ENCODE results near the gene LOXL1.
A peak's percentile ranks its signal among the peaks of the same experiment; 100 is the strongest.

Gene LOXL1

DNA sequence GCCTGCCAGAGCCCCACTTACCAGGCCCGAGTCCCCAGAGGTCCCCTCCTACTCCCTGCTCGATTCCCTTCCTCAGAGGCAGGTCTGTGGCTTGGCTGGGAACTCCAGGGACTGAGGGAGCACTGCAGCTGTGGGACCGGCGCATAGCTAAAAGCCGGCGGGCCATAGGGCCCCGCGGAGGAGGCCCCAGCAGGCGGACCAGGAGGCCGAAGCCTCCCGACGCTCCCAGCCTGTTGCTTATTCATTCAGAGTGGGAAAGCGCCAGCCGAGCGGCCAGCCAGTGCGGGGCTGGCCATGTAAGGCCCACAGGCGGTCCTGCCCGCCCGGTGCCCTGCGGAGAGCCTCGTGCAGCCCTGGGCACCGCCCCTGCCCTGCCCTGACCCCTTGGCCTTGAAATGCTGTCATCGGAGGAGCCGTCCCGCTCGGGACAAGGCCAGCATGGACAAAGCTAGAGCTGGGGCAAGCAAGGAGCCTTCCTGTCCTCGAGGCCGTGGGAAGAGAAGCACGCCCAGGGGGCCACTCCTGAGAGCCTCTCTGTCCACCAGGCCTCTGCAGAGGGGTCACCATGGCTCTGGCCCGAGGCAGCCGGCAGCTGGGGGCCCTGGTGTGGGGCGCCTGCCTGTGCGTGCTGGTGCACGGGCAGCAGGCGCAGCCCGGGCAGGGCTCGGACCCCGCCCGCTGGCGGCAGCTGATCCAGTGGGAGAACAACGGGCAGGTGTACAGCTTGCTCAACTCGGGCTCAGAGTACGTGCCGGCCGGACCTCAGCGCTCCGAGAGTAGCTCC, at the start of gene LOXL1:
Gene LOXL1 (plus strand): TSS at position 244 of the 784 bp plus-strand sequence. CDS start 322 bp downstream, at position 566.
- peaks cover 5% of the 10 kb centered on the region for H3K36me3 Mint-ChIP-seq (ENCODE audit: insufficient read depth)
- DNase-seq (ENCODE audit: low spot score in 2 of 2) = no peak
- peak within 1 kb of the TSS; percentile 77 for H3K4me3 Mint-ChIP-seq
- H3K4me1 Mint-ChIP-seq = peaks cover 49% of the 10 kb centered on the region
- no peaks in the 10 kb centered on the region for H3K27me3 Mint-ChIP-seq
- ATAC-seq (replicated peaks; ENCODE audit: extremely low read depth, poor library complexity, severe bottlenecking) = no peak
- no peak within 1 kb of the TSS for H3K27ac Mint-ChIP-seq (ENCODE audit: low read depth)
- H3K9me3 Mint-ChIP-seq = no peaks in the 10 kb centered on the region

DNA sequence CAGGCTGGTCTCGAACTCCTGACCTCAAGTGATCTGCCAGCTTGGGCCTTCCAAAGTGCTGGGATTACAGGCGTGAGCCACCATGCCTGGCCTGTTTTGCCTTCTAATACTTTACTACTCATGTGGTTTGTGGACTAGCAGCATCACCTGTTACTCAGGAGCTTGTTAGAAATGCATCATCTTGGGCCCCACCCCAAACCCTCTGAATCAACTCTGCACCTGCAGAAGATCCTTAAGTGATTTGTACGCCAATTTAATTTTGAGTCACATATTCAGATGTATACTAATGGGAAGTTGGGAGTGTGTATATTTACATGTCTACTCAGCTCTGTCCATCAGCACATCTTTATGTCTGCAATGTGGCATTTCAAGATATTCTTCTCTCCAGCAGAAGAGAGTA, 46.8 kb upstream of the LOXL1 start:
- Mint-ChIP-seq H3K36me3 (ENCODE audit: insufficient read depth) (no peaks in the 10 kb centered on the region), H3K27me3 (peaks cover 48% of the 10 kb centered on the region), H3K27ac (ENCODE audit: low read depth) (no peak overlapping the region), H3K4me1 (no peaks in the 10 kb centered on the region), H3K9me3 (no peaks in the 10 kb centered on the region), H3K4me3 (no peak overlapping the region)
- ATAC-seq (replicated peaks; ENCODE audit: extremely low read depth, poor library complexity, severe bottlenecking) = no peak
- DNase-seq (ENCODE audit: low spot score in 2 of 2) = no peak

GRCh38 chr15:73881579-73882320, 44.5 kb upstream of the LOXL1 start:
- no peak overlapping the region for H3K27ac Mint-ChIP-seq (ENCODE audit: low read depth)
- H3K36me3 Mint-ChIP-seq (ENCODE audit: insufficient read depth) = no peaks in the 10 kb centered on the region
- no peak overlapping the region for H3K4me3 Mint-ChIP-seq
- ATAC-seq (replicated peaks; ENCODE audit: extremely low read depth, poor library complexity, severe bottlenecking) = no peak
- peaks cover 29% of the 10 kb centered on the region for H3K27me3 Mint-ChIP-seq
- H3K4me1 Mint-ChIP-seq = no peaks in the 10 kb centered on the region
- no peaks in the 10 kb centered on the region for H3K9me3 Mint-ChIP-seq
- no peak for DNase-seq (ENCODE audit: low spot score in 2 of 2)

- Mint-ChIP-seq H3K4me1 (no peaks in the 10 kb centered on the region), H3K9me3 (no peaks in the 10 kb centered on the region), H3K36me3 (ENCODE audit: insufficient read depth) (no peaks in the 10 kb centered on the region), H3K4me3 (no peak overlapping the region), H3K27ac (ENCODE audit: low read depth) (no peak overlapping the region), H3K27me3 (peaks cover 24% of the 10 kb centered on the region)
- ATAC-seq (replicated peaks; ENCODE audit: extremely low read depth, poor library complexity, severe bottlenecking) = no peak
- DNase-seq (ENCODE audit: low spot score in 2 of 2) = no peak
These were observed 43.4 kb upstream of the LOXL1 start for GRCh38 chr15:73882761-73883419.

DNA sequence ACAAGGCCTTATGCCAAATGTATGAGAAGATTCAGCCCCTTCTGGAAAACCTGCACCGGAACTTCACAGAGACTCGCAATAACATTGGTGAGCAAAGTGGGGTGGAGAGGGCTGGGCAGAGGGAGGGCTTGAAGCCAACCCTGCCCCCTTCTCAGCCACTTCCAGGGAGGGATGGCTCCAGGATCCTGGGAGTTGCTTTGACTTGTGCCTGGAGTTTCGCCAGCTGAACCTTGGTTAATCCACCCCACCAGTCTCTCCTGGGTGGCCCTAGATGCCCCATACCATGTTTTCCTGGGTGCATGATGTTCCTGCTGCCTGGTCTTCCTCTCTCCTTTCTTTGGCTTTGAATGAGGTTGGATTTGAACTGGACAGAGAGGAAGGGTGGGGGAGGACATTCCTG, 42.1 kb upstream of the LOXL1 start:
- H3K4me1 Mint-ChIP-seq = no peaks in the 10 kb centered on the region
- no peaks in the 10 kb centered on the region for H3K9me3 Mint-ChIP-seq
- no peak overlapping the region for H3K27ac Mint-ChIP-seq (ENCODE audit: low read depth)
- ATAC-seq (replicated peaks; ENCODE audit: extremely low read depth, poor library complexity, severe bottlenecking) (no peak), DNase-seq (ENCODE audit: low spot score in 2 of 2) (no peak)
- H3K27me3 Mint-ChIP-seq = peaks cover 29% of the 10 kb centered on the region
- H3K36me3 Mint-ChIP-seq (ENCODE audit: insufficient read depth) = no peaks in the 10 kb centered on the region
- H3K4me3 Mint-ChIP-seq = no peak overlapping the region

GRCh38 chr15:73885954-73886700, 40.1 kb upstream of the LOXL1 start:
- peaks cover 35% of the 10 kb centered on the region for H3K27me3 Mint-ChIP-seq
- H3K9me3 Mint-ChIP-seq = no peaks in the 10 kb centered on the region
- no peaks in the 10 kb centered on the region for H3K36me3 Mint-ChIP-seq (ENCODE audit: insufficient read depth)
- ATAC-seq (replicated peaks; ENCODE audit: extremely low read depth, poor library complexity, severe bottlenecking) = no peak
- no peak overlapping the region for H3K4me3 Mint-ChIP-seq
- H3K27ac Mint-ChIP-seq (ENCODE audit: low read depth) = no peak overlapping the region
- DNase-seq (ENCODE audit: low spot score in 2 of 2) = no peak
- no peaks in the 10 kb centered on the region for H3K4me1 Mint-ChIP-seq

DNA sequence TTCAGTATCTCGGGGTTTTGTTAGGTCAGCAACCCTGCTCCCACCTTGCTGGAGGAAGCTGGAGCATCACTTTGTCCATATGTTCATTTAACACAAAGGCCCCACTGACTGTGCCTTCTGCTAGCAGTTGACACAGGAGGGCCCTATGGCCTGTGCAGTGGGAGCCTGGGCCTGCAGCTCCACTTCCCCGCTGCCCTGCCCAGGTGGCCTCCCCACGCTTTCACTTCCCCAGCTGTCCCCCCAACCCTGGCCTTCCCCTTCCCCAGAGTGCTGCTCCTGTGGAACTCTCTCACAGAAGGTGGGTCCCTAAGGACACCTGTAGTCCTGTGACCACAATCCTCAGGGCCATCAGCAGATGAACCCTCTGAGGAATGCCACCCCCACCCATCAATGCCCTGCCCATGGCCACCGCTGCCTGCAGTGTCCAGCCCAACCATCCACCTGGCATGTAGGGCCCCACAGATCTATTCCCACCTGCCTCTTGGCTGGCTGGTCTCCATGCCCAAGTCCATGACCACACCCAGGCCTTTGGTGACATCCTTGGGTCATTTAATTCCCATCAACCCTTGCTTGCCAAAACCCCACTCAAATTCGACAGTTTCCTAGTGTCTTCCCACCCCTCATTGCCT, 39.4 kb upstream of the LOXL1 start:
- DNase-seq (ENCODE audit: low spot score in 2 of 2) (no peak), ATAC-seq (replicated peaks; ENCODE audit: extremely low read depth, poor library complexity, severe bottlenecking) (no peak)
- H3K4me1 Mint-ChIP-seq = no peaks in the 10 kb centered on the region
- no peak overlapping the region for H3K27ac Mint-ChIP-seq (ENCODE audit: low read depth)
- no peak overlapping the region for H3K4me3 Mint-ChIP-seq
- H3K36me3 Mint-ChIP-seq (ENCODE audit: insufficient read depth) = no peaks in the 10 kb centered on the region
- no peaks in the 10 kb centered on the region for H3K9me3 Mint-ChIP-seq
- H3K27me3 Mint-ChIP-seq = peaks cover 32% of the 10 kb centered on the region

GRCh38 chr15:73887481-73887880, 38.8 kb upstream of the LOXL1 start:
- no peaks in the 10 kb centered on the region for H3K9me3 Mint-ChIP-seq
- no peak for DNase-seq (ENCODE audit: low spot score in 2 of 2)

DNA sequence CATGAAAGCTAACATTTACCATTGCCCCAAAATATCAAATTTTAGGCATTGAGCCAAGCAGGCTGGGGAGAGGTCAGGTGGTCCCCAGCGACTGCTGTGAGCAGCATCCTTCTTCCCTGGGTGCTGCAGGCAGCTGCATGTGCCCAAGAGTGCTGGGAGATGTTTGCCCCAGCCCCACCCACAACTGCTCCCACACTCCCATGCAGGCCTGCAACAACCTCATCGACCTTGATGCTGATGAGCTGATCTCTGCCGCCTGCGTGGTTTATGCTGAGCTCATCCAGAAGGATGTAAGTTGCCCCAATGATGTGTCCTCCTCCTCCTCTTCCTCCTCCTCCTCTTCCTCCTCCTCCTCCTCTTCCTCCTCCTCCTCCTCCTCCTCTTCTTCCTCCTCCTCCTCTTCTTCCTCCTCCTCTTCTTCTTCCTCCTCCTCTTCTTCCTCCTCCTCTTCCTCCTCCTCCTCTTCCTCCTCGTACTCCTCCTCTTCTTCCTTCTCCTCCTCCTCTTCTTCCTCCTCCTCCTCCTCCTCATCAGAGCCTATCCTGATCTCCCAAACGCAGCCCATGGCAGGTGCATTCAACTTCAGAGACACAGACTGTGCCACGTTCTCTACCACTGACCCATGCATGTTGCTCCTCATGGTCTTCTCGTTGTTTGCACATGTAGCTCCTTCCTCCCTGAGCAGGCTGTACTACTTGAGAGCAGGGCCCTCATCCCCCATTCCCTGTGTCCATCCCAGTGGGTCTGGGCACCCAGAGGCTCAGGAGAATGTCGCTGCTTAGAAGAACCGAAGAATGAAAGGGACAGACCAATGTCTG, 37.8 kb upstream of the LOXL1 start:
- DNase-seq (ENCODE audit: low spot score in 2 of 2) = no peak
- ATAC-seq (replicated peaks; ENCODE audit: extremely low read depth, poor library complexity, severe bottlenecking) = no peak
- Mint-ChIP-seq H3K4me3 (no peak overlapping the region), H3K9me3 (no peaks in the 10 kb centered on the region), H3K27me3 (peaks cover 19% of the 10 kb centered on the region), H3K27ac (ENCODE audit: low read depth) (no peak overlapping the region), H3K4me1 (no peaks in the 10 kb centered on the region), H3K36me3 (ENCODE audit: insufficient read depth) (no peaks in the 10 kb centered on the region)

More at GRCh38 chr15:73887481-73887880, 38.8 kb upstream of the LOXL1 start:
- no peak overlapping the region for H3K27ac Mint-ChIP-seq (ENCODE audit: low read depth)
- ATAC-seq (replicated peaks; ENCODE audit: extremely low read depth, poor library complexity, severe bottlenecking) = no peak
- peaks cover 25% of the 10 kb centered on the region for H3K27me3 Mint-ChIP-seq
- H3K36me3 Mint-ChIP-seq (ENCODE audit: insufficient read depth) = no peaks in the 10 kb centered on the region
- H3K4me3 Mint-ChIP-seq = no peak overlapping the region
- H3K4me1 Mint-ChIP-seq = no peaks in the 10 kb centered on the region

DNA sequence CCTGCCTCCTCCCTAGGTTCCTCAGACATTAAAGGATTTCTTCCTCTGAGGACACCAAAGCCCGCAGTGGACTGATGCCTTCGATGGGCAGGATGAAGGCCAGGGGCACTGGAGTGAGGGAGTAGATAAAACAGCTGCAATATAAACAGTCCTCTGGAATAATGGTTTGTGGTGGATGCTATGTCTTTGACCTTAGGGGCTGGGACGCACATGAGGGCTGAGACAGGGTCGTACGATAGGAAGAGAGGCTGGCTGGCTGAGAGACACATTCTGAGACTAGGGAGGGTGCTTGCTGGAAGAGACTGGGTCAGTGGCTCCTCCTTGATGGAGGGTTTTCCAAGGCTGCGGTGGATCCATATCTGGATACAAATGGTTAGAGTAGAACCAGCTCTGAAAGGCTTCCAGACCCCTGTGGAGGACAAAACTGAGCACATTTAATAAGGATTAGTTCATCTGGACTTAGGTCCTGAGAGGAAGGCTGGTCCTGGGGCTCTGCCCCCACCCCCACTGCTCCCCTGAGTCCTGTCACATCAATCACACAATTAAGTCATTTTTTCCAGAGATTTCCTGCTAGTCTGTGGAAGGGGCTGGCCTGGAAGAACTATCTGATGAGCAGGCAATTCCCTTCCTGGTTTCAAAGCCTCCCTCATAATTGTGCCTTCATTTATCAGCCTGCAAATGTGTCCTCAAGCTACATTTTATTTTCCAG, 37.1 kb upstream of the LOXL1 start:
- H3K27me3 Mint-ChIP-seq = peaks cover 12% of the 10 kb centered on the region
- no peaks in the 10 kb centered on the region for H3K9me3 Mint-ChIP-seq
- DNase-seq (ENCODE audit: low spot score in 2 of 2) (no peak), ATAC-seq (replicated peaks; ENCODE audit: extremely low read depth, poor library complexity, severe bottlenecking) (no peak)
- H3K36me3 Mint-ChIP-seq (ENCODE audit: insufficient read depth) = no peaks in the 10 kb centered on the region
- H3K4me3 Mint-ChIP-seq = no peak overlapping the region
- H3K4me1 Mint-ChIP-seq = no peaks in the 10 kb centered on the region
- no peak overlapping the region for H3K27ac Mint-ChIP-seq (ENCODE audit: low read depth)

DNA sequence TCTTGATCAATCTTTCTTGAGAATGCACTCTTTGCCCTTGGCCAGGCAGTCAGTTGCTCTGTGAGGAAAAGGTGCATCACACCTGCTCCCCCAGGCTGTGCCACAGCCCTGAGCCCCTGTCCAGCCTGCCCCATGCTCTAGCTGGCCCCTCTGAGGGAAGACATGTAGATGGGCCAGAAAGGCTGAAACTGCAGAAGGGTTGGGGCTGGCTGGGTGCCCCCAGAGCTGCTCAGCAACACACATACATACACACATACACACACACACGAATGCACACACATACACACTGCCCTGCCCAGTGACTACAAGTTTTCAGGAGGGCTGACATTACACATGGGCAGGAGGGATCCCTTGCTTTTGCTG, 36.5 kb upstream of the LOXL1 start:
- ATAC-seq (replicated peaks; ENCODE audit: extremely low read depth, poor library complexity, severe bottlenecking) = no peak
- H3K27ac Mint-ChIP-seq (ENCODE audit: low read depth) = no peak overlapping the region
- DNase-seq (ENCODE audit: low spot score in 2 of 2) = no peak
- H3K4me3 Mint-ChIP-seq = no peak overlapping the region
- H3K27me3 Mint-ChIP-seq = peaks cover 12% of the 10 kb centered on the region
- no peaks in the 10 kb centered on the region for H3K9me3 Mint-ChIP-seq
- H3K36me3 Mint-ChIP-seq (ENCODE audit: insufficient read depth) = no peaks in the 10 kb centered on the region
- H3K4me1 Mint-ChIP-seq = no peaks in the 10 kb centered on the region

Data from central memory CD8-positive, alpha-beta T cell (primary cell).